Fibroblast of lung (primary cell): ENCODE data around the gene ANKRD27.

Experiments used
- EZH2 ChIP-seq: IDR thresholded peaks from 2 replicates; pipeline ENCODE4 v1.5.1; 2012; ENCODE audit warnings: low read length, control low read depth, mild to moderate bottlenecking; ENCODE audit errors: missing control alignments
- TF ChIP-seq, protein P1 (sequence below), 2 donors: IDR thresholded peaks in 1 of 2; conservative IDR thresholded peaks in 1 of 2; 1 replicate in 1 of 2; 2 replicates in 1 of 2; pipeline ENCODE4 v1.5.1; 2011 to 2012; ENCODE audit warnings: low read length in 2 of 2, control low read depth in 1 of 2, inconsistent platforms in 1 of 2, low read depth in 1 of 2, mild to moderate bottlenecking in 1 of 2

DNA sequence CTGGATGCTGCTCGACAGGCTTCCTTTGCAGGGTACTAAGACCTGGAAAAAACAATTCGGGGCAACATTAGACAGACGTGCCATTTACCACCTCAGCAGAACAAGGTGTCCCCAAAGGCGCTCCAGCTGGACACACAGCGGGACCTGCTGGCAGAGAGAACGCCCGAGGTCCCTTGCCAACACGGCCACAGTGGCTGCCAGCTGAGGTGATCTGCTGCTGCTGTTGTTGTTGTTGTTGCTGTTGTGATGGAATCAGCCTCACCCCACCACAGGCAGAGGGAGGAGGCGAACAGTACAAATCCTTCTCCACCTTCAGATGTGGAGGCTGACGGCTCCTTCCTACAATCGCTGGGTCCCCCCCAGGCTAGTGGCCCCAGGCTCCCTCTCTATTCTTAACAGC is 25.2 kb downstream of the ANKRD27 start:
- TF ChIP-seq, protein P1, sequence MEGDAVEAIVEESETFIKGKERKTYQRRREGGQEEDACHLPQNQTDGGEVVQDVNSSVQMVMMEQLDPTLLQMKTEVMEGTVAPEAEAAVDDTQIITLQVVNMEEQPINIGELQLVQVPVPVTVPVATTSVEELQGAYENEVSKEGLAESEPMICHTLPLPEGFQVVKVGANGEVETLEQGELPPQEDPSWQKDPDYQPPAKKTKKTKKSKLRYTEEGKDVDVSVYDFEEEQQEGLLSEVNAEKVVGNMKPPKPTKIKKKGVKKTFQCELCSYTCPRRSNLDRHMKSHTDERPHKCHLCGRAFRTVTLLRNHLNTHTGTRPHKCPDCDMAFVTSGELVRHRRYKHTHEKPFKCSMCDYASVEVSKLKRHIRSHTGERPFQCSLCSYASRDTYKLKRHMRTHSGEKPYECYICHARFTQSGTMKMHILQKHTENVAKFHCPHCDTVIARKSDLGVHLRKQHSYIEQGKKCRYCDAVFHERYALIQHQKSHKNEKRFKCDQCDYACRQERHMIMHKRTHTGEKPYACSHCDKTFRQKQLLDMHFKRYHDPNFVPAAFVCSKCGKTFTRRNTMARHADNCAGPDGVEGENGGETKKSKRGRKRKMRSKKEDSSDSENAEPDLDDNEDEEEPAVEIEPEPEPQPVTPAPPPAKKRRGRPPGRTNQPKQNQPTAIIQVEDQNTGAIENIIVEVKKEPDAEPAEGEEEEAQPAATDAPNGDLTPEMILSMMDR (conservative IDR thresholded peaks at IDR 0.05 in 1 of 2, IDR thresholded peaks at IDR 0.05 in 1 of 2; ENCODE audit: low read depth in 1 of 2, low read length in 2 of 2) = no peak
- TF ChIP-seq EZH2 = no peak
